Measurements from ENCODE around the gene RALGAPB.
"Not testable (repeated sequence)": the region's sequence is repeated elsewhere in the genome, so short reads cannot be mapped to it uniquely, and the experiment has no call there.

The RALGAPB gene

DNA sequence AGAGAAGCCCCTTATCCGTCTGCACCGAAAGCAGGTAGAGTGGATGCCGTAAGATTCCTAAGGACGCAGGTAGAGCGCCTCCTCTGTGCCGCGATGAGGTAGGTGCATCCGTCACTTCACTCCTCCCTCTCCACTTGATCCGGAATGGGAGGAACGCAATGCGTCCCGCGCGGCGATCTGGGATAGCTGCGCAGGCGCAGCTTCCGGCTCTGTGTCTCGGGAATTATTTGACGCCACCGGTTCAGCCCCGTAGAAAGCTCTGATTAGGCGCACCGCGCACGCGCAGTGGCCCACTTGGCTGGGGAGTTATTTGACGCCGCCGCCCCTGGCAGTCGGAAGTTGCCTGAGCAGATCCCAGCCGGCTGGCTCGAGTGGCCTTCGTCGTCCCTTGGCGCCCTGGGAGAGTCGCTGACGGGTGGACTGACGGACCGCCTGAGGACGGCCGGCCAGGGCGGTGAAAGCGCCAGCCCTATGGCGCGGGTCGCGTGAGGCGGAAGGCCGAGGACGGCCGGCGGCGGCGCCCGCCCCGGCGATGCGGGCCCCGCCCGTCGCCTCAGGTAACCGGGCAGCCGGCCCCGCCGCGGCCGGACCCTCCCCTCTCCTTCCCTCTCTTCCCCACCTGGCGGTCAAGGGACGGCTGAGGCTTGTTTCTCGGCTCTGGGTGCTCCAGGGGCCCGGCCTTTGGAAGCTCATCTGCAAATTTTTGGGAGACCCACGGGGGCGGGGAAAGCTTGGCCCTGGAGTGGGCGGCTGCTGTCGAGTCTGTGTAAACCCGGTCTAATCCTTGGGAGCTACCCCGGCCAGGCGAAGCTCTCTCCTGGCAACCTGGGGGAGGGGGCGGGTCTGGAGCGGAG, at the start of gene RALGAPB:
RALGAPB (plus strand) TSS at position 331 of the 854 bp plus-strand sequence. CDS start 15,590 bp downstream, outside the sequence.
- DNase-seq, result peak; percentile 100

DNA sequence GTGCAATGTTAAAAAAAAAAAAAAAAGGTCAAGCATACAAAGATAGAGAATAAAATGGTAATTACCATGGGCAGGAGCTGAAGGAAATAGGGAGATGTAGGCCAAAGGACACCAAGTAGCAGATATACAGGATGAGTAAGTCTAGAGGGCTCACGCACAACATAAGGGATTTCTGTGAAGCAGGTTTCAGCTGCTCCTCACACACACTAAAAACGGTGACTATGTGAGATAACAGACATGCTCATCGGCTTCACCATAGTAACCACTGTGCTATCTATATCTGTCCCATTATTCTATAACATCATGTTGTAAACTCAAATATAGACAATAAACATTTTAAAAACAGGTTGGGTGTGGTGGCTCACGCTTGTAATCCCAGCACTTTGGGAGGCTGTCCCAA, 49.1 kb upstream of the RALGAPB start:
- DNase-seq, result no peak

DNA sequence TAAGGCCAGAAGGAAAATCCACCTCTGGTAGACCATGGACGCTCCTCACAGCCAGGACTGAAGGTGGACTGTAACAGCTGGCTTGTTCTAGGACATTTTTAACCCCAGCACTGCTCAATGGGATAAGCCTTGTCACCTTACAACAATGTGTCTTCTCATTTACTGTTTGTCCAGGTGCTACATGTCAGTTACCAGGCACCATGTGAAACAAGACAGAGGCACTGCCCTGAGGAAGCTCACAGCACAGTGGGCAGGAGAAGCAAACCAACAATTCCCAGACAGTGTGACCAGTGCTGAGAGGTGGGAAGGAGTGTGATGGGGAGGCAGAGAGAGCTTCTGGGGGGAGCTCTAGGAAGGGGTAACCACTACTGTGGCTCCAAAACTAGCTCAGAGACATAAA, 48.2 kb upstream of the RALGAPB start:
- DNase-seq, result no peak

DNA sequence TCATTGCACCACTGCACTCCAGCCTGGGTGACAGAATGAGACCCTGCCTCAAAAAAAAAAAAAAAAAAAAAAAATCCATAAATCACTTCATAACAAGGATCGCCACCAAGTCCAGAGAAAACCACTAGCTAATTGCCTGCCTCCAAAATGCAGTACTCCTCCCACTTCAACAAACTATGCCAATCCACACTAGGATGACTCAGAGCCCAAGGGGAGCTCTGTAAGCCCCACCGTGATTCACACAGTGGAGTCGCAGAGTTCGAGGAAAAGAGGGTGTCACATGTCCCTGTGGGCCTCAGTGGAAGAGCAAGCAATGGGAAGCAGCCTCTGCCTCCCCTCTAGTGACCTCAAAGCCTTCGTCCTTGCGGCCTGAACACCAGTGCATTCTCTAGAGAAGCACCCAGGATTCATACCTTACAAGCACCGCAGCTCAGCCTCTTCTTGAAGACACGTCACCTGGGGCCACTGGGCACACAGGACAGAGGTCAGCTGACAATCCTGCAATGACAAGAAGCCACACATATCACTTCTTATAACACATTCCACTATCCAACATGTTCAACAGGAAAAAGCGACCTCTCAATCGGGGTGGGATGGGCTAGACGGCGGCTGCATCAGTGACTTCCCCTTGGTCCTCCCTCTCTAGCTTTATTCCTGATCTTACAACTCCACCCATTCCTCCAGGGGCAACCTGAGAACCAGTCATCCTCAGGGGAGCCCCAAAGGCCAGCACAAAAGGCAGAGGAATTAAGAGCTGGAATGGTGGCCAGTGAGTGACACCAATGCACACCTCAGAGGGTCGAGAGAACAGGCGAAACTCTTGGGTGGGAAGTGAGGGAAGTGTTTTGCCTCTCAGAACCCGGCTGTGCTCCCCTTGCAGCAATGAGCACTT, 46.4 kb upstream of the RALGAPB start:
- DNase-seq, result no peak

DNA sequence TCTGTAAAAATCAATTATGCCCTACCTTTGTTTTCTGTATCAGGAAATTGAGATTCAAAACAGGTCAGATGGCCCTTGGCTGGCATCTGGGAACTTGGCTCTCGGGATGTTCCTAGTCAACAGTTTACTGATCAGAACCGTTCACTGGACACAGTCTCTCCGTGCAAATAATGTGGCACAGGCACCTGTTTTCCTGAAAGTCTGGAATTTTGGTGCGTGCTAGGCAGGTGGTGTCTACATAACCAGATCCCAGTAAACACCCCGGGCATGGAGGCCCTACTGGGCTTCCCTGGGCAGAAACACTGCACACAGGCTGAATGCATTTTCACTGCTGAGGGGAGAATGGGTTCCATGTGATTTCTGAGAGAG, 45.0 kb upstream of the RALGAPB start:
- no peak for DNase-seq

DNA sequence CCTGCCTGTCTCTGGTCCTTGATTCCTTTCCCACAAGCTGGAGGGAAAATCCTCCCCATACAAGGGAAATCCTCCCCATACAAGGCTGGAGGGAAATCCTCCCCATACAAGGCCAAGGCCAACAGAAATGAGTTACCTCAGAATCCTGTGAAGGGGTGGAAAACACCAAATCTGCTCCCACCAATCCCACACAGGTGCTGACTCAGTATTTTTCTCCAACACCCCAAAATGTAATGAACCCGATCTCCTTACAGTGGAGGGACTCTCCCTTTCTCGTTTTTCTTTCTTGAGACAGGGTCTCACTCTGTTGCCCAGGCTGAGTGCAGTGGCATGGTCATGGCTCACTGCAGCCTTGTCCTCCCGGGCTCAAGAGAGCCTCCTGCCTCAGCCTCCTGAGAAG, 43.8 kb upstream of the RALGAPB start:
- DNase-seq, result no peak

DNA sequence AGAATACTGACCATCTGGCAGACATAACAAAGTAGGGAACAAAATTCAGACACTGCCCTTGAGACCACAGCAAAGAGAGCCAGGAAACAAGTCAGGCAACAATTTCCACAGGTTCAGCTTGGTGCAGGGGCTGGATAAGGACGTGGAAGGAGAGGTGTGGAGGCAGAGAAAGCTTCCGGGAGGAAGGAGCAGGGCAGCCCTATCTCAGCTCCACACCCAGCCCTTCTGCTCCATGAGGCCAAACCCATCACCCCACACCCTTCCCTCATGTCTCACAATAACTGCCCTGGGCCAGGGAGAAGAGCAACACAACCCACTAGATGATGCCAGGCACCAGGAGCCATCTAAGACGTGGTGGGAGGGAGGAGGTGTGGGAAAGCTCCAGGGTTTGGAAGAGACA, 43.3 kb upstream of the RALGAPB start:
- no peak for DNase-seq

DNA sequence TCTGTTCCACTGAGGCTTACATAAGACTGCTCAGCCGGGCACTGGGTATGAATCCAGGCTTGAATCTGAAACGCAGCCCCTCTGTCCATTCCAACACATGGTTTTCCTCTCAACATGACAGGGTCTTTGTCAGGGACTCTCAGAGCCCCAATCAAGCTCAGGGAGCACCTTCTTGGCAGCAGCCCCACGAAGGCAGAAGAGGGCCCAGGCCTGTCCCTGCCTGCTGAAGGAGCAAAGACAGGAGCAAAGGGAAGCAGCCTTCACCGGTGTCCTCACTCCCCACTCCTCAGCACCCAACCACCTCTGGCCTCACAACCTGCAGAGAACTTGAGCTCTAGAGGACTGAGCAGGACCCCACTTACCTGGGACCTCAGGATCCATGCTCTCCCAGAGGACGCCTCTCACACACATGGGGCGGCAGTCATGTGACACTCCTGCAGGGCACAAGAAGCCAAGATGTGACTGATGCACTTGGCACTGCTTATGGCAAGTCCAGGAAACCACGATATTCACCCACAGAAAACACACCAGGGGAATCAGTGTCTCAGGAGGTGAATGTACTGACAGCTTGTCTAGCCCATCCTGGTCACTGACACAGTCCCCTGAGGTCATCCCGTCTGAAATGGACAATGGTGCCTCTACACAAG, 41.8 kb upstream of the RALGAPB start:
- DNase-seq, result no peak

DNA sequence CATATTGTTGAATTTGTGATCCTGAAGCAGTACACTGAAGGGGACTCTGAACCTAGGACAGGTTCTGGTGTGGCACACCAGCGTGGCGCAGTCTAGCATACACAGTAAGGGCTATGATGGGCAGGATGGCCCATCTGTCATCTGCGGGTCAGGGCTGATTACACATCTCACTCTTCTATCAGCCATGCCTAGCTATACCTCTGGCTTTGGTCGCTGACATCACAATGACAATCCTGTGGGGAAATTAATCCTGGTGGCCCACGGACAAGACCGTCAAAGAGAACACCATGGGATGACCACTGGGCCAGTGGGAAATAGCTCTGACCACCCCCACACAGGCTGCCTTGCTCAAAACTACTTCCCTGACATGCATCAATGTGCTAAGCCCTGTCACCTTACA, 40.4 kb upstream of the RALGAPB start:
- DNase-seq, result no peak

DNA sequence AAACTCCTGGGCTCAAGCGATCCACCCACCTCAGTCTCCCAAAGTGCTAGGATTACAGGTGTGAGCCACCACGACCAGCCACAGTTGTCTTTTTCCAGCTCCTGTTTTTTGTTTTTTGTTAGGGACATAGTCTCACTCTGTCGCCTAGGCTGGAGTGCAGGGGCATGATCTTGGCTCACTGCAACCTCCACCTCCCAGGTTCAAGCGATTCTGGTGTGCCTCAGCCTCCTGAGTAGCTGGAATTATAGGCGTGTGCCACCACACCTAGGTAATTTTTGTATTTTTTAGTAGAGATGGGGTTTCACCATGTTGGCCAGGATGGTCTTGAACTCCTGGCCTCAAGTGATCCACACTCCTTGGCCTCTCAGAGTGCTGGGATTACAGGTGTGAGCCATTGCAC, 39.8 kb upstream of the RALGAPB start:
- not testable (repeated sequence) for DNase-seq

DNA sequence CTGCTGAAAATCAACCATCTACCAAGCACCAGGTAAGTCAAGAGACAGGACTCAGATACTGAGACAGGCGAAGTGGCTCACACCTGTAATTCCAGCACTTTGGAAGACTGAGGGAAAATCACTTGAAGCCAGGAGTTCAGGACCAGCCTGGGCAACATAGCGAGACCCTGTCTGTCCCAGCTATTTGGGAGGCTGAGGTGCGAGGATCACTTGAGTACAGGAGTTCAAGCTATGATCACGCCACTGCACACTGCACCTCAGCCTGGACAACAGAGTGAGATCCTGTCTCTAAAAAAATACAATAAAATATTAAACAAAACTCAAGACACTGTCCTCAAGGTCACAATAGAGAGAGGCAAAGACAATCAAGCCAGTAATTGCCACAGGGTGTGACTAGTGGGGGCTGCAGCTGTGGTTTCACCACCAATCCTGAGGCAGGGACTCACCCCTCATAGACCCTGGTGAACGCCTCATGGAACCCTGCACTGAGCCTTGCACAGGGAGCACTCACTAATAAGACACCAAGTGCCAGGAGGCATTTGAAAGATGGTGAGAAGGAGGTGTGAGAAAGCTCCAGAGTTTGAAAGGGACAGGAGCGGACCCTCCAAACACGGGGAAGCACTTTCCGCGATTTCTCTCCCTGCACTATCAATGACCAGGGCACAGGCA, 39.2 kb upstream of the RALGAPB start:
- peak; percentile 25 for DNase-seq

DNA sequence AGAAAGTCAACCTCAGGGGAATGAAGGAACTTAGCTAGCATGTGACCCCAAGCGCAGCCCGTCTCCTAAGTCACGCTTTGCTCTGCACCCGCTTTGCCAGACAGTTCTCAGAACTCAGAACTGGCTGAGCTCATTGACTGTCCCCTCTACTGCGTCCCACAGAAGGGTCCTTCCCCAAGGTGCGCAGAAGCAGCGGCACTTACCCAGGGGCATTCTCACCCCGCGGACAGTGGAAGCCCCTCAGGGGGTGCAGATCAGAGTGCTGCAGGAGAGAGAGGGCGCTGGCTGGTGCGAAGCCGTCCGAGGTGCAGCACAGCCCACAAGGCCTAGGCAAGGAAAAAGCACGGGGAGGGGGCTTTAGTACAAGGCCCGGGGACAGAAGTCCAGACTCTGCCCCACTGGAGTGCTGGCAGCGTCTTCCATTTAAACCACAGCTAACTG, 38.3 kb upstream of the RALGAPB start:
- DNase-seq, result peak; percentile 47

DNA sequence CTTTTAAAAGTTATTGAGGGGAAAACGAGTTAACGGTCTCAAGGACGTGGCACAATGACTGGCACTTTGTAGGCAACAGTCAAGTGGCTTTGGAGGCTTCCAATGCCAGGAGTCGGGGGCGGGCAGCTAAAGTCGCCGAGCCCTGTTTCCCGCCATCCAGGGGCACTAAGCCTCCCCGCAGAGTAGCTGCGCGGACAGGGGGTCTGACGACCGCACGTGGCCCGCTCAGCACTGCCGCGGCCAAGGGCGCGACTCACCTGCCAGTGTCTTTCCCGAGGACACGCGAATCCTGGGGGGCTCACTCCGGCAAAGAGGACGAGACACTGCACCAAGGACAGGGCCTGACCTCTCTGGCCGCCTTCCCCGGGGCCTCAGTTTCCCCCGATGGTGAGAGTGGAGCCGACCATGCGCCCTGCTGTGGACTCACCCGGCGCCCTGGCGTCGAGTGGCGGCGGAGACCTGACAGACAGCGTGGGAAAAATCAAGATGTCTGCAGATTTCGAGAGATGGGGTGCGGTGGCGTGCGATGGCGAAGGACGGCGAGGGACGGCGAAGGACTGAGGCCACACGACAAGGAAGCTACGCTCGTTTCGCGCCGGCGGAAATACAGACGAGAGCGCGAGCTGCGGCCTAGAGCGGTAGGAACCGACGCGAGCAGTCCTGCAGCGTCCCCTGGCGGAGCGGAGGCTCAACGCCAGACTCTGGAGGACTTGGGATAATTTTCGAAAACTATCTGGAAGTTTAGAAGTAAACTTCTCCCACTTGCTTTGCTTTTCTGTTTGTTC, 37.7 kb upstream of the RALGAPB start, which contains the start of gene SNHG17:
SNHG17 (minus strand) TSS at position 559 of the 785 bp plus-strand sequence.
- DNase-seq, result peak; percentile 95

DNA sequence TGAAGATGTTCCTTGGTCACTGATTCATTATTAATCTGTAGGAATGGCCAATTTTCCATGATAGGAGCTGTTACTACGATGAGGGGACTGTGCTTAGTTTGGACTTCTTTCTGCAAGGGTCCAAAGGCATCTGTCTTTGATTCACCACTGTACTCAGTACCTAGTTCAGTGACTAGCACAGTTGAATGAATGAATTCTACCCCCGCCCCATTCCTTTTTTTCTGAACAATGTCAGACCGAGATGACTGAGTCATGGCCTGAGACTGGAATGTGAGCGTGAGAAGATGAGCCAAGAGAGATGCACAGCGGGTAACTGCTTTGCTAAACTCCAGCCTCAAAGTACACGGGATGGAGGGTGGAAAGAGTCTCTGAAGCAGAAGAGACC, 37.1 kb upstream of the RALGAPB start:
- DNase-seq, result no peak

DNA sequence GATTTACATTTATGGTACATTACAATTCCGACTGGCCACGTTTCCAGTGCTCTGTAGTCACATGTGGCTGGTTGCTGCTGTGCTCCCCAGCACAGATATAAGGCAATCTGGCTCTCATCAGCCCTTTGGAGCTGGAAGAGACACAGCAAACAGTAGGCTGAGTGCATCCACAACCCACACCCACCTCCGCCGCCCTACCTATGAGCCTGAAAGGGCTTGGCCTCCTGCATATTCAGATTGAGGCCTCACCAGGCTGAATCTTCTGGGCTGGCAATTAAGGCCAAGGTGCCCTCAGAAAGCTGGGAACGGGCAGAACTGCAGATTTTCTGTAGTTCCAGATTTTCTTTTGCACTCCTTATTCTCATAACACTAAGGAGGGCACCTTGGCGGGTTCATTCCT, 34.8 kb upstream of the RALGAPB start:
- DNase-seq, result peak; percentile 19

DNA sequence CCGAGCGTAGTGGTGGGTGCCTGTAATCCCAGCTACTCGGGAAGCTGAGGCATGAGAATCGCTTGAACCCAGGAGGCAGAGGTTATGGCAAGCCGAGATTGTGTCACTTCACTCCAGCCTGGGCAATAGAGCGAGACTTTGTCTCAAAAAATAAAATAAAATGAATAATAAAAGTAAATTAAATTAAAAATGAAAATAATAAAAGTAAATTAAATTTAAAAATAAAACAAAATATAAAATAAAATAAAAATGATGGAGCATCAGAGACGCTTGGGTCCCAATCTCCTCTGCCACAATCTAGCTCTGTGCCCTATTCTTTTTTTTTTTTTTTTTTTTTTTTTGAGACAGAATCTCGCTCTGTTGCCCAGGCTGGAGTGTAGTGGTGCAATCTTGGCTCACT, 31.5 kb upstream of the RALGAPB start:
- not testable (repeated sequence) for DNase-seq

DNA sequence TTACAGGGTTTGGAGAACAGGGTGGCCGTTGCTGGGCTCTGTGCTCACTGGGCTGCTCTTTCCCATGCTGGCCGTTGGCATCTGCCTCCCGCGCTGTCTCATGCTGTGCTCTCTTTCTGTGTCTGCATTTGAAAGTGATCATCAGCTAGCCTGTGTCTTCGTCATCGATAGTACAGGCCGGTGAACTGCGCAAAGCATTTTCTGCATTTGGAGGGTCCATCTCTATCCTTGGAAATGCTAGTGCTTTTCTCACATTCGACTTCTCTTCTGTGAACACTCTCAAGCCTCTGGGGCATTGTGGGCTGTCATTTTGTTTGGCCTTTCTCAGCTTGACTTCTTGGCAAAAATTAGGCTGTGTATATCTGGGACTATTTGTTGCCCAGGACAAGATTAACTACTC, 30.7 kb upstream of the RALGAPB start:
- no peak for DNase-seq

DNA sequence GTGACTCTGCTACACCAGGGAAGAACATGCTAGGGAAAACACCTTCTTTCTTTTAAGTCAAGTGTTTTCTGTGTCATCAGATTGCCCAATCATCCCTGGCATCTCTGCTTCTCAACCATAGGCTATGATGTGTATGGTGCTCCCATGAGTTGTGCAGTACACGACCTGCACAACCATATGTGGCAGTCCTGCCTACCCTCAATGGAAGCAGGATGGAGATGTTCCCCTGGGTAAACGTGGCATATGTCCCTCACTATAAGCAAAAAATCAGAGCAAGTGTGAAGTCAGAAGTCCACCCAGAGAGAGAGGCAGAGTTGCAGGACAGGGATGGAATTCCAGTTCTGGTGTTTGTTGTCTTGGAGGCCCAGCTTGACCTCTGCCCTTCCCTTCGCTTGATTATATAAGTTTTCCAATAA, 27.3 kb upstream of the RALGAPB start:
- no peak for DNase-seq

DNA sequence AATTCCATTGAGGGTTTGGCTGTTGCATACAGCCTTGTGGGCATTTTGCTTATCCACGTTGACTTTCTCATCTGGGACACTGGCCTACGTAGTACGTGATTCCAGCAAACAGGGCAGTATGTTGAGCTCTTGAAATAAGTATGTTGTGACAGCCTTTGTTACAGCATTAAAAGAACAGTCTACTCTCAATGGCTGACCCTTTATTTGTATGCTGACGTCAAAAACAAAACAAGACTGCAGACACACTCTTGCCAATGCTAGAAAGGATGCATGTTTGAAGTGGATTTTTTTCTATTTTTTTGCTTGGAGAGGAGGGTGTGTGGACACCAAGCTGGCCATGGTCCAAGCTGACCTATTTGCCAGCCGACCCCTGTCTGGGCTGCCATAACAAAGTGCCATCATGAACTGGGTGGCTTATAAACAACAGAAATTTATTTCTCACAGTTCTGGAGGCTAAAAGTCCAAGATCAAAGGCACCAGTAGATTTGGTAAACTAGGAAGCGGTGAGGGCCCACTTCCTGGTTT, 26.7 kb upstream of the RALGAPB start:
- no peak for DNase-seq

DNA sequence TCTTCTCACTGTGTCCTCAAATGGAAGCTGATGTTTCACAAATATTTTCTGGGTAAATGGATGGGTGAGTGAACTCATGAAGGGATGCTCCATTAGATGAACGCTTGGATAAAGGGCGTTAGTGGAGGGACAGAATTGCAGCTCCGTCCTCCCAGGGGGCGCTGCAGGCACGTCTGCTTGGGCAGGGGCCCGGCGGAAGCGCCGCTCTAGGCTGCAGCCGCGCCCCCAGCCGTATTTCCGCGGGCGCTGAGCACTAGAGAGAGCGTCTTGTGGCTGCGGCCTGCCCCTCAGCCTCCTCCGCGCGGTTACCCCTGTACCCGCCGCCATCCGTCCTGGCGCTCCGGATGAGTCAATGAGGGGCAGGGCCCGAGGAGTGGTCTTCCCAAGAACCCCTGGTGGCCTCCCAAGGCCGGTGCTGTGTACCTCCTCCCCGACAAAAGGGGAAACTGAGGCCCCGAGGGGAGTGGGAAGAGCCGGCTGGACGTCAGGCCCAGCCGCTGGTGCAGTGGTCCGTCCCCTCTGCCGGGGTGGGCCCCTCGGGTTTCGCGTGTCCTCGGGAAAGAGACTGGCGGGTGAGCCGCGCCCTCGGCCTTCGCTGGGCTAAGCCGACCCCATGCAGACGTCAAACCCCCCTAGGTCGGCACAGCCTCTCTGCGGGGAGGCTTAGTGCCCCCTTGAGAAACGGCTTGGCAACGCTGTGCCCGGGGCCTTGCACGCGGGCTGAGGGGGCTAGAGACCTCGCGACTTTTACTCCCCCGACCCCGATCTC, 26.0 kb upstream of the RALGAPB start:
- peak; percentile 97 for DNase-seq

DNA sequence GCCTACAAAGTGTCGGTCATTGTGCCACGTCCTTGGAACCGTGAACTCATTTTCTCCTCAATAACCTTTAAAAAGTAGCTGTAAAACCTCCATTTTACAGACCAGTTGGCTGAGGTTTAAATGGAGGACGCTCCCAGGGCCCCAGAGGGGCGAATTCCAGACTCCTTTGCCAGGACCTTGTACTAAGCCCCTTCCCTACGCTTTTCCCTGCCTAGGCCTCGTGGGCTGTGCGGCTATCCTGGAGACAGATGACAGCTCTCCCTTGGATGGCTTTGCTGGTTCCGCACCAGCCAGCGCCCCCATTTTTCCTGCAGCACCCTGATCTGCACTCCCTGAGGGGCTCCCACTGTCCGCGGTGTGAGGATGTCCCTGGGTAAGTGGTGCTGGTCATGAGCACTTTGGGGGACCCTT, 25.4 kb upstream of the RALGAPB start:
- DNase-seq, result peak; percentile 50
